ENCODE results near the gene MAPK10. TPM values are rescaled to one million over a fixed set of nuclear protein-coding genes. Genes with fewer than 3 reads are reported as not detected.

MAPK10 gene
- total RNA-seq, 2 experiments from 2014 or later: 32.0 TPM; not detected in 1

- ChIA-PET CTCF (ENCODE audit: unreplicated experiment) (interaction anchor here (0.7 kb wide), 1 partner anchor 9 kb away, joined by 3 read pairs; no protein-coding TSS in a partner anchor), POLR2A (interaction anchor here (1.0 to 2.4 kb wide), 6 partner anchors 8 to 715 kb away, joined by 3 to 9 read pairs (median 4); no protein-coding TSS in a partner anchor)
- intact Hi-C loops (cut with micrococcal nuclease; ENCODE audit: unreplicated experiment): no loop called here
- Histone ChIP-seq H3K36me3 (ENCODE audit: insufficient read depth, low read length) (no peaks in the 10 kb centered on the region), H3K4me2 (ENCODE audit: low read length) (no peak overlapping the region), H3K9me3 (ENCODE audit: low read length) (no peaks in the 10 kb centered on the region), H3K9me2 (ENCODE audit: insufficient read depth, low read length) (no peaks in the 10 kb centered on the region), H3K4me3 (ENCODE audit: low read depth, low read length, poor library complexity, severe bottlenecking) (no peak overlapping the region), H3K4me1 (ENCODE audit: insufficient read depth, low read length, poor library complexity, severe bottlenecking) (peaks cover 10% of the 10 kb centered on the region), H3K79me2 (ENCODE audit: insufficient read depth, low read depth, low read length) (no peaks in the 10 kb centered on the region), H2AFZ (ENCODE audit: low read length) (no peak overlapping the region), H3K27ac (ENCODE audit: low read depth, low read length, poor library complexity, severe bottlenecking) (no peak overlapping the region), H4K20me1 (ENCODE audit: insufficient read depth, low read length) (no peaks in the 10 kb centered on the region)
- no TSS peak for BruUV-seq (replicated peaks)
- DNase-seq (ENCODE audit: low spot score): no peak
- TF ChIP-seq CTCF (conservative IDR thresholded peaks at IDR 0.05; ENCODE audit: low read length) (no peak), EZH2phosphoT487 (IDR thresholded peaks at IDR 0.05; ENCODE audit: borderline replicate concordance, low read depth, low read length) (no peak)
Measured at GRCh38 chr4:86291180-86291579, 68.7 kb downstream of the MAPK10 start.

DNA sequence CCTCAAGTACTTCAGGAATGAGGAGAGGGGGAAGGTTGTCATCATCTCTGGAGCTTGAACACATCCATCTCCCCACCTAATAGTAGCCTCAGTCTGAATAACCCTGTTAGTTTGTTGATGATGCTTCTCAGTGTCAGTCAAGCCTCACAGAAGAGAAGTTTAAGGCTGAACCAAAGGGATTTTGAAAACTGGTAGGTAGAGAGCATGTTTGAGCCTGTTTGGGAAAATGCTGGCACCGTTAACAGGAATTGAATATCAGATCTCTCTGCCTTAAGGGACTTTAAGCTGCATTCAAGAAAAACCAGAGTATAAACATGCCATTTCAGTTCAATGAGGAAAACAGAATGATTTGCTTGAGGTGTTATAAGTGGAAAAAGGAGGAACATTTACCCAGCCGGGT is 73.1 kb downstream of the MAPK10 start:
- H3K79me2 ChIP-seq (ENCODE audit: insufficient read depth, low read depth, low read length): no peaks in the 10 kb centered on the region
- no peak overlapping the region for H3K4me2 ChIP-seq (ENCODE audit: low read length)
- no peak overlapping the region for H3K4me3 ChIP-seq (ENCODE audit: low read depth, low read length, poor library complexity, severe bottlenecking)
- no peak overlapping the region for H2AFZ ChIP-seq (ENCODE audit: low read length)
- no peak for DNase-seq (ENCODE audit: low spot score)
- intact Hi-C loops (cut with micrococcal nuclease; ENCODE audit: unreplicated experiment): no loop called here
- BruUV-seq (replicated peaks): no TSS peak
- H3K36me3 ChIP-seq (ENCODE audit: insufficient read depth, low read length): no peaks in the 10 kb centered on the region
- no peaks in the 10 kb centered on the region for H4K20me1 ChIP-seq (ENCODE audit: insufficient read depth, low read length)
- H3K4me1 ChIP-seq (ENCODE audit: insufficient read depth, low read length, poor library complexity, severe bottlenecking): no peaks in the 10 kb centered on the region
- no peaks in the 10 kb centered on the region for H3K9me3 ChIP-seq (ENCODE audit: low read length)
- CTCF ChIA-PET (ENCODE audit: unreplicated experiment): no interaction called here
- TF ChIP-seq EZH2phosphoT487 (IDR thresholded peaks at IDR 0.05; ENCODE audit: borderline replicate concordance, low read depth, low read length) (no peak), CTCF (conservative IDR thresholded peaks at IDR 0.05; ENCODE audit: low read length) (no peak)
- POLR2A ChIA-PET: interaction anchor here (0.6 to 1.4 kb wide), 5 partner anchors 8 to 105 kb away, joined by 3 to 16 read pairs (median 4); no protein-coding TSS in a partner anchor
- no peak overlapping the region for H3K27ac ChIP-seq (ENCODE audit: low read depth, low read length, poor library complexity, severe bottlenecking)
- no peaks in the 10 kb centered on the region for H3K9me2 ChIP-seq (ENCODE audit: insufficient read depth, low read length)

GRCh38 chr4:86283371-86283770 is 76.5 kb downstream of the MAPK10 start:
- Histone ChIP-seq H3K79me2 (ENCODE audit: insufficient read depth, low read depth, low read length) (no peaks in the 10 kb centered on the region), H3K27ac (ENCODE audit: low read depth, low read length, poor library complexity, severe bottlenecking) (no peak overlapping the region), H3K9me2 (ENCODE audit: insufficient read depth, low read length) (no peaks in the 10 kb centered on the region), H3K36me3 (ENCODE audit: insufficient read depth, low read length) (no peaks in the 10 kb centered on the region), H3K4me3 (ENCODE audit: low read depth, low read length, poor library complexity, severe bottlenecking) (no peak overlapping the region), H4K20me1 (ENCODE audit: insufficient read depth, low read length) (no peaks in the 10 kb centered on the region), H3K4me1 (ENCODE audit: insufficient read depth, low read length, poor library complexity, severe bottlenecking) (no peaks in the 10 kb centered on the region), H3K9me3 (ENCODE audit: low read length) (no peaks in the 10 kb centered on the region), H3K4me2 (ENCODE audit: low read length) (no peak overlapping the region), H2AFZ (ENCODE audit: low read length) (no peak overlapping the region)
- ChIA-PET CTCF (ENCODE audit: unreplicated experiment) (no interaction called here), POLR2A (interaction anchor here (1.2 to 3.7 kb wide), 5 partner anchors 8 to 22 kb away, joined by 3 to 23 read pairs (median 5); no protein-coding TSS in a partner anchor)
- no TSS peak for BruUV-seq (replicated peaks)
- intact Hi-C loops (cut with micrococcal nuclease; ENCODE audit: unreplicated experiment): no loop called here
- DNase-seq (ENCODE audit: low spot score): no peak
- no peak for TF ChIP-seq EZH2phosphoT487 (IDR thresholded peaks at IDR 0.05; ENCODE audit: borderline replicate concordance, low read depth, low read length)
- no peak for TF ChIP-seq CTCF (conservative IDR thresholded peaks at IDR 0.05; ENCODE audit: low read length)
